Measurements from ENCODE around the gene MED27. TPM values are rescaled to one million over a fixed set of nuclear protein-coding genes. Genes with fewer than 3 reads are reported as not detected.

The MED27 gene
- total and polyA plus RNA-seq, 9 of the 15 experiments (the other 6 are each of a cell fraction or from before 2014, with no cell fraction given) = 24.4 to 91.0 (median 36.1) TPM

DNA sequence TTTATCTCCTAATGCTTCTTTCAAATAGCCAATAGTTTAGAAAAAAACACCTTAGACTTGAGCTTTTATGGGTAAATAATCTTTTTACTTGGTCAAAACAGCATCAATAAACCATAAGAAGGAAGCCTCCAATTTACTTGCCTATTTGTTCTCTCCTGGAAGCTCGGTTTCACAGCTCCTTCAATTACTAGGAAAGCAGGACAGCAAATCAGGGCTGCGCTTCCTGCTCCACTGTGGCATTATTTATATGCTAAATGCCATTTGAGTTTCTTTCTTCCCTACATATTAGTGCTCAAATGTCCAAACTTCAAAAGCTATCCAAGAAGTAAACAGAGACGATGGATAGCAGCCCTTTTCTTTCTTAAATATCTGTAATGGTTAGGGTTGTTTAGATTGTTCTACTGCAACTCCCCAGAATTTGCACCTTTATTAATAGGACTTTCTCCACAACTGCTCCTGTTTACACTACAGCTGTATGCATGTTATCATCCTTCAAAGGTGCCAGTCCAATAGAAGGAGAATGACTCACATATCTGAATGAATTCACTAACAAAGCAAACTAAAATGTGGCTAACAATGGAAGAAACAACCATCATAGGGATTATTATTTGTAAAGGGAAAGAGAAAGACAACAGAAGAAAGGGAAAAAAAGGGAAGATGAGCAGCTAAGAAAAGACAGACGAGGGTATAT lies 58.7 kb downstream of the MED27 start:
- DNase-seq (ENCODE audit: extremely low read depth in 1 of 4, low spot score in 3 of 4) = no peak
- FAIRE-seq = no peak
- in situ Hi-C loops (cut with MboI) (no loop called here), intact Hi-C loops (cut with micrococcal nuclease) (no loop called here)
- CTCF ChIA-PET (ENCODE audit: low intra/inter-chr PET ratio) = no interaction called here
- Histone ChIP-seq H2AFZ (ENCODE audit: low read depth, low read length) (no peak overlapping the region), H3K4me1 (replicated peaks in 1 of 2; ENCODE audit: control insufficient read depth in 2 of 2, insufficient read depth in 2 of 2, low read length in 2 of 2) (no peaks in the 10 kb centered on the region), H3K9me1 (ENCODE audit: control insufficient read depth, insufficient read depth, low read length) (no peaks in the 10 kb centered on the region), H3K4me2 (ENCODE audit: insufficient read depth, low read length) (no peak overlapping the region), H3K27me3 (ENCODE audit: control insufficient read depth in 2 of 2, insufficient read depth in 2 of 2, low read length in 2 of 2) (no peaks in the 10 kb centered on the region), H3K4me3 (no peak overlapping the region), H4K20me1 (replicated peaks; ENCODE audit: control insufficient read depth, insufficient read depth, low read length) (peaks cover 24% of the 10 kb centered on the region), H3K27ac (ENCODE audit: extremely low read depth, low read depth, low read length) (no peak overlapping the region), H3K9ac (ENCODE audit: insufficient read depth in 1 of 2, low read depth in 2 of 2, low read length in 2 of 2) (no peak overlapping the region), H3K9me3 (replicated peaks; ENCODE audit: control insufficient read depth, insufficient read depth, low read depth, low read length) (no peaks in the 10 kb centered on the region), H3K36me3 (ENCODE audit: control insufficient read depth, insufficient read depth, low read length) (no peaks in the 10 kb centered on the region), H3K79me2 (ENCODE audit: control insufficient read depth, insufficient read depth, low read length) (0 out of 3 replicates have a peak, but pooled peaks cover 3% of the 10 kb centered on the region)
- WGBS (ENCODE audit: insufficient coverage, low coverage, missing lambda C conversion rate) = 39% methylated on average over 4 of the region's 4 CpGs
- POLR2A ChIA-PET = interaction anchor here (0.9 kb wide), 1 partner anchor 24 kb away, joined by 5 read pairs; no protein-coding TSS in a partner anchor
- BruUV-seq (replicated peaks) = no TSS peak
- no peak for ATAC-seq
- TF ChIP-seq HOMEZ (CRISPR knock-in tag; IDR thresholded peaks at IDR 0.05) = no peak
- no peak for TF ChIP-seq ZNF584 (CRISPR knock-in tag; IDR thresholded peaks at IDR 0.05; ENCODE audit: low read depth)
- TF ChIP-seq ZNF696 (CRISPR knock-in tag; conservative IDR thresholded peaks at IDR 0.05) = no peak
- TF ChIP-seq L3MBTL2 (IDR thresholded peaks at IDR 0.05) = no peak
- TF ChIP-seq PTRF (tag; IDR thresholded peaks at IDR 0.05) = no peak
- TF ChIP-seq, protein P1, sequence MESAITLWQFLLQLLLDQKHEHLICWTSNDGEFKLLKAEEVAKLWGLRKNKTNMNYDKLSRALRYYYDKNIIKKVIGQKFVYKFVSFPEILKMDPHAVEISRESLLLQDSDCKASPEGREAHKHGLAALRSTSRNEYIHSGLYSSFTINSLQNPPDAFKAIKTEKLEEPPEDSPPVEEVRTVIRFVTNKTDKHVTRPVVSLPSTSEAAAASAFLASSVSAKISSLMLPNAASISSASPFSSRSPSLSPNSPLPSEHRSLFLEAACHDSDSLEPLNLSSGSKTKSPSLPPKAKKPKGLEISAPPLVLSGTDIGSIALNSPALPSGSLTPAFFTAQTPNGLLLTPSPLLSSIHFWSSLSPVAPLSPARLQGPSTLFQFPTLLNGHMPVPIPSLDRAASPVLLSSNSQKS (CRISPR knock-in tag; IDR thresholded peaks at IDR 0.05) = no peak
- no peak for TF ChIP-seq ZNF311 (CRISPR knock-in tag; IDR thresholded peaks at IDR 0.05)
- no peak for TF ChIP-seq ATF2 (CRISPR knock-in tag; IDR thresholded peaks at IDR 0.05)
- TF ChIP-seq NCOA2 (IDR thresholded peaks at IDR 0.05; ENCODE audit: partially characterized antibody in 2 of 2) = no peak
- no peak for TF ChIP-seq ZNF224 (CRISPR knock-in tag; IDR thresholded peaks at IDR 0.05)
- no peak for TF ChIP-seq NFE2 (IDR thresholded peaks at IDR 0.05; ENCODE audit: low read depth)
- no peak for TF ChIP-seq MYC (IDR thresholded peaks at IDR 0.05; ENCODE audit: low read depth, low read length)
- TF ChIP-seq MYC (CRISPR knock-in tag; IDR thresholded peaks at IDR 0.05; ENCODE audit: borderline replicate concordance, low read depth) = no peak
- no peak for TF ChIP-seq KDM5B (IDR thresholded peaks at IDR 0.05; ENCODE audit: insufficient replicate concordance, low read depth, low read length)
- TF ChIP-seq DACH1 (IDR thresholded peaks at IDR 0.05; ENCODE audit: partially characterized antibody) = no peak
- no peak for TF ChIP-seq GMEB1 (CRISPR knock-in tag; IDR thresholded peaks at IDR 0.05)
- TF ChIP-seq, protein P2, sequence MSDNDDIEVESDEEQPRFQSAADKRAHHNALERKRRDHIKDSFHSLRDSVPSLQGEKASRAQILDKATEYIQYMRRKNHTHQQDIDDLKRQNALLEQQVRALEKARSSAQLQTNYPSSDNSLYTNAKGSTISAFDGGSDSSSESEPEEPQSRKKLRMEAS (CRISPR knock-in tag; IDR thresholded peaks at IDR 0.05) = no peak

Data from K562 (cell line).